HG03060 (cell line): ENCODE results near the gene RSRP1.
A peak's percentile ranks its signal among the peaks of the same experiment; 100 is the strongest.
"Not testable (repeated sequence)": the region's sequence is repeated elsewhere in the genome, so short reads cannot be mapped to it uniquely, and the experiment has no call there.

ENCODE experiments used
- ATAC-seq: cut with Tn5 transposase; IDR thresholded peaks from one replicate; pipeline ENCODE4 v1.9.1; 2021; ENCODE audit warnings: low read depth, moderate number of reproducible peaks; ENCODE audit not compliant: unreplicated experiment

Gene RSRP1

GRCh38 chr1:25247024-25247828 lies at the start of gene RSRP1:
Gene RSRP1, minus strand, starts transcription at chr1:25247454. Its CDS starts 491 bp downstream, at chr1:25246963.
- ATAC-seq = peak; percentile 80

DNA sequence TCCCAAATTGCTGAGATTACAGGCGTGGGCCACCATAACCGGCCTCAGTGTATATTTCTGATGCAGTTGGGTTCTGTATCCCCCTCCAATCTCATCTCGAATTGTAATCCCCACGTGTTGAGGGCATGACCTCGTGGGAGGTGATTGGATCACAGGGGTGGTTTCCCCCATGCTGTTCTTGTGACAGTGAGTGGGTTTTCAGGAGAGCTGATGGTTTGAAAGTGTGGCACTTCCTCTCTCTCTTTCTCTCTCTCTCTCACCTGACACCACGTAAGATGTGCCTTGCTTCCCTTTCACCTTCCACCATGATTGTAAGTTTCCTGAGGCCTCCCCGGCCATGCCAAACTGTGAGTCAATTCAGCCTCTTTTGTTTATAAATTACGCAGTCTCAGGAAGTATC lies 49.2 kb upstream of the RSRP1 start:
- not testable (repeated sequence) for ATAC-seq

- ATAC-seq = not testable (repeated sequence)
These were observed 47.9 kb upstream of the RSRP1 start for GRCh38 chr1:25294889-25295826.

DNA sequence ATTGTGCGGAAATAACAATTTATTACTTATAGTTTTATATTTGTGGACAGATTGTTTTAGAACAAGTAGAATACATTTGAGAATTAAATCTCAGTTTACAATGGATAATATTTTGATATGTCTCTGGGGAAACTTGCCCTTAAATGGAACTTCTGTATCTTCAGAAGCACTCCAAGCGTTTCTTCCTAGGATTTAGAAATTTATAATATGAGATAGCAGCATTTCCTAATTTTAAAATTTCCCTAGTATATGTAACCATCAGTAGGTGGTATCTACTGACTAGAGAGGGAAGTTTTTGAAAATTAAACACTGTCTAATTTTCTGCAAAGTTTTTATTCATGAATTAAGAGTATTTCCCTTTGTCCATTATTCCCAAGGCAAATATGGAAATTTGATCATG lies 46.2 kb upstream of the RSRP1 start:
- ATAC-seq = not testable (repeated sequence)

DNA sequence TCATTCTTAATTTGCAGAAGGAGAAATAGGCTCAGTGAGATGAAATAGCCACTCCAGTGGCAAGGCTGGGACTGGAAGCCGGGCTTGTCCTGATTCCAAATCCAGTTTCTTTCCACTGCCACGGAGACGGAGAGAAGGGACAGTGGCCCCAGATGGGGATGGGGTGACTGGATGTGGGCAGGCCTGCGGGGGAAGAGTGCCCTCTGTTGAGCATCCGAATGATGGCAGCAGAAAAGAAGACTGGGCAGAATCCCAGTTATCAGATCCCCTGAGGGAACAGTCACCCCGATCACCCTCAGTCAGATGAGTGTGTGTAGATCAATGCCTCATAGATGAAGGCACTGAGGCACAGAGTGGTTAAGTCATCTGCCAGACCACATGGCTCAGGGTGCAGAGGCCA lies 42.8 kb upstream of the RSRP1 start:
- not testable (repeated sequence) for ATAC-seq

GRCh38 chr1:25288573-25289101 lies 41.4 kb upstream of the RSRP1 start:
- not testable (repeated sequence) for ATAC-seq

DNA sequence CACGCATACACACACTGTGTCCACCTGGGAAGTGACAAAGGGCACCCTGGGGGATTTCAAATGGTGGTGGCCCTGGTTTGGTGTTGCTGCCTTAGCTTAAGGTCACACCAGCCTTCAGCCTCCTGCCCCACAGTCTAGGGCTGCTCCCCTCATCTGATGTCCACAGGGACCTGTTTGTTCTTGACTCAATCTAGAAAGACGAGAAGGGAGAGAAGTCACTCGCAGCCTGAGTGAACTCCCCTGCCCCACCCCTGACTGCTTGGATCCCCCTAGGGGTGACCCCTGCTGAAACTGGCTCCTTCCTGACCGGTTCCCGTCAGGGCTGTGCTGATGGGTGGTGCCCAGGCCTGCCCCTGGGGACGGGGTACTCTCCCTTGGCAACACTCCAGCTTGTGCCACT lies 39.9 kb upstream of the RSRP1 start:
- ATAC-seq = not testable (repeated sequence)

- not testable (repeated sequence) for ATAC-seq
These were observed 38.6 kb upstream of the RSRP1 start for GRCh38 chr1:25285862-25286261.

DNA sequence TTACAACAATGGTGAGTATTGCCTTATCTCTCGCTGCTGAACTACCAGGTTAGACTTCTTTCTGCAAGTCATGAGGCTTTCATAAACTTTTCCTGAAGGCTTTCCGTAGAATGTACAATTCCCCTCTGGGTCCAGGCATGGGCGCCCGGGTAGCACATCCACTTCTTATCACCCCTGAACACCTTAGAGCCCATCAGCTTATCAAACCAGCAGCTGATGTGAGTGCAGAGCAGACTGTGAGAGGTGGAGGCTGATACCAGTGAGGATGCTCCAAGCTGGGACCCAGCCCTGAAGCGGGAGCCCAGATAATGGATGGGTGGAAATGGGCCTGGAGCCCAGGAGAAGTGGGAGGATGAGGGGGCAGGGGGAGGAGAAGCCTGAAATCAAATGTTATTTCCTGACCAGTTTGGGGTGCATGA lies 32.4 kb upstream of the RSRP1 start:
- ATAC-seq = not testable (repeated sequence)

DNA sequence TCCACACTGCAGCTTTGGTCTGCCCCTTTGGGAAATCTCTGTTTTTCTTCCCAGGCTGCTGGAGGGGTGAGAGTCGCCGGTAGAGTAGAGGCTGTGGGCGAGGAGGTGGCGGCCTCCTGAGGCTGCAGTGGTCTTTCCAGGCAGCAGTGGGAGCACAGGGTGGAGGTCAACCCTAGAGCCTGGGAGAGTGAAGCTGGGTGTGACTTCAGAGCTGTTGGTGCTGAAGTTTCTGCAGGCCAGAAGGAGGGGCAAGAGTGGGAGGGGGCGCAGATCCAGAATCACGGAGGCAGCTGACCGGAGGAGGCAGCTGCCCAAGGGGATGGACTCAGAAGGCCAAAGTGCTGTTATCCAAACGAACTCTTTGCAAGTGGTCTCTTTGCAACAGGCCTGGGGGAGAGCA lies 31.5 kb upstream of the RSRP1 start:
- ATAC-seq = not testable (repeated sequence)

- ATAC-seq = not testable (repeated sequence)
These were observed 31.1 kb upstream of the RSRP1 start for GRCh38 chr1:25278358-25278757.

DNA sequence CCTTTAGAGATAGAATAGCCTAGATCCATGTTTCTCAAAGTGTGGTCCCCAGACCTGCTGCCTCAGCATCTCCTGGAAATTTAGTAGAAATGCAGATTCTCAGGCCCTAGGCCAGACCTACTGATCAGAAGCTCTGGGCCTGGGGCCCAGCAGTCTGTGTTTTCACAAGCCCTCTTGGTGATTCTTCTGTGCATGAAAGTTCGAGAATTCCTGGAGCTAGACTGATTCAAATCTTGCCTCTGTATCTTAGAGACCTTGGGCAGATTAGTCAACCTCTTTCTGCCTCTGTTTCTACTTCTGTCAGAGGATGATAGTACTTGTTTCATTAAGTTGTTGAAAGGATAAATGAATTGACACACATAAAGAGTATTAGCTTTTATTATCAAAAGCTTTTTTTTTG lies 30.0 kb upstream of the RSRP1 start:
- ATAC-seq = not testable (repeated sequence)

DNA sequence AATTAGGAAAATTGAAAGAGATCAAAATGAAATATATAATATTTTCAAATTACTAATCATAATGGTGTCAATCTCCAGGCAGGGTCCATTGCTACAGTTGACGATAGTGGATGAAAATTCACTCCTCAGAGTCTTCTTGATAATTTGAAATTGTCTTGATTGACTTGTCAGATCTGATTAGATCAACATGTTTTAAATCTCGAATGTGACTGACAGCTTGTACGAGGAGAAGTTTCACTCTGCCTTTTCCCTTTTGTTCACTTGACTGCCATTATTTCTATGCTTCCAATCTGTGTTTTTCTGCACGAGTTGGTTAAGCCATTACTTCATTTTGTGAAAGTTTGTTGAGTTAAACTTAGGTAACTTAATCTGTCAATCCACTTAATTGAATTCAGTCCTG lies 28.4 kb upstream of the RSRP1 start:
- not testable (repeated sequence) for ATAC-seq

GRCh38 chr1:25272238-25272637 lies 25.0 kb upstream of the RSRP1 start, which contains the start of gene RHD:
Gene RHD, plus strand, starts transcription at chr1:25272509. Its CDS starts 39 bp downstream, at chr1:25272548.
- ATAC-seq = not testable (repeated sequence)

- not testable (repeated sequence) for ATAC-seq
These were observed 21.0 kb upstream of the RSRP1 start for GRCh38 chr1:25268143-25268760.

- ATAC-seq = peak; percentile 67
These were observed 20.3 kb upstream of the RSRP1 start for GRCh38 chr1:25267288-25268142.

DNA sequence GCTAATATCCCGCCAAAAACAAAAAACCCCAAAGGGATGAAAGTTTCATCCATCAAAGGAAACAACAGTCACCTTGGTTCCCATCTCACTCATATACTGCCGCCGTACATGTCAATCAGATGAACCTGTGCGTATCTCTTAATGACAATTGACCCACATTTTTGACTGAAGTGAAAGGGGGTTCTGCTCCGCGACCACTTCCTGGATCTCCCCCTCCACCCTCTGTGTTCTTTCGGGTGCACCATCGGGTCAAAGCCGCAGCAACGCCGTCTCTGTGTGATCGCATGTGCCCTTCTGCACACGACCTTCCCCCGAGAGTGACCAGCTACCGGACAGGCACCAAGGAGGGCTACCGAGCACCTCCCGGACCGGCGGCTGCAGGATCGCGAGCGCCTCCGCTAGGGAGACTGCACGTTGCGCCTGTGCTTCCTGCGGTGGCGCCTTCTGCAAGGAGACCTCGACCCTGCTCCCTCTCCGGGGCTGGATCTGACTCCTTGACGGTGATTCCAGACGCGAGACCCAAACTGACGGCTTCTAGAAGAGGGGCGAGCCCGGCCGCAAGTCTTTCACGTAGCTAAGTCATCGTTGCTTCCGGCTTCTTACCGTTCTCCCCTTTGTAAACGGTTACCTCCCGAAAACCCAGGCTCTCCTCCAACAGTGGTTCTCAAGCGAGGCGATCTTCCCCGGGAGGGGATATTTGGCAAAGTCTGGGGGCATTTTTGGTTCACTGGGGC lies 19.5 kb upstream of the RSRP1 start:
- ATAC-seq = peak; percentile 3

DNA sequence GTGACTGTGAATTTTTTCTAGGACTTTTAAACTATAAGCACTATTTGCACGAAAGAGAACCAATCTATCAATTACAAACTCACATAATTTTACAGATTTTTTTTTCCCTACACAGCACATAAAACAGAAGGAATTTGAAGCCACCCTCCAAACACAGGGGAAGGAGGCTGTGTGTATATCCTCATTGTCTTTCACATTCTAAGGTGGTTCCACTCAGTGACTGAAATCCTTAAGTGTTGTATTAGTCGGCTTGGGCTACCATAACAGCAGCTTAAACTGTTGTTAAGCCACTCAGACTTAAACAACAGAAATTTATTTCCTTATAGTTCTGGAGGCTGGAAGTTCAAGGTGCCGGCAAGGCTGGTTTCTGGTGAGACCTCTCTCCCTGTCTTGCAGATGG lies 13.1 kb upstream of the RSRP1 start:
- not testable (repeated sequence) for ATAC-seq

DNA sequence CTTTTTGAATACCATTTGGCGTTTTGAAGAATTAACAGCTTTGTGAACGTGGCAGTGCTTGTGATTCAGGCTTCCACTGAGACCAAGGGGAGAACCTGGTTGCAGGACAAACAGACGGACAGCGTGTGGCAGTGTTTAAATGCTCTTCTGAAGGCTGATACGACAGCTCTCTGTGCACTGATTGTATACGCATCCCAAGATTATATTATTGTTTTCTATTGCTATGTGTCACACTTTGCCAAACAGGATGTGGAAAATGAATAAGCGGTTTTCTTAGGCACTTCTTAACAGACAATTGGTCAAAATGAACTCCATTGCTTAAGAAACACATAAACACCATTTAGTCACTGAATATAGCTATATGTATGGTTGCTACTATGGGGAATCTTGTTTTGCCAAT lies 12.6 kb upstream of the RSRP1 start:
- ATAC-seq = not testable (repeated sequence)
